Keratinocyte (primary cell): ENCODE data around the gene FANCC. TPM values are rescaled to one million over a fixed set of nuclear protein-coding genes. Genes with fewer than 3 reads are reported as not detected.

Source experiments
- DNase-seq: peaks from one replicate; pipeline ENCODE4 v3.0.0-alpha.2; 2011; ENCODE audit warnings: low read depth, missing footprints, low spot score
- FAIRE-seq: peaks from 2 replicates; lab custom pipeline; 2011; peaks lifted over from hg19 to GRCh38; lab: Jason Lieb, UNC
- H2AFZ ChIP-seq: 2 replicates; pipeline ENCODE4 v1.6.0; 2012; ENCODE audit warnings: low read length, control low read depth, inconsistent platforms; ENCODE audit not compliant: control insufficient read depth
- H3K27ac ChIP-seq: 2 replicates; pipeline ENCODE4 v1.5.1; 2011; ENCODE audit warnings: low read length; ENCODE audit not compliant: control insufficient read depth, insufficient read depth
- H3K27me3 ChIP-seq: 3 replicates; pipeline ENCODE4 v1.6.0; 2011; ENCODE audit warnings: low read length; ENCODE audit not compliant: control insufficient read depth, insufficient read depth; ENCODE audit errors: extremely low read depth
- H3K36me3 ChIP-seq, 2 experiments: 2 replicates in 1 of 2; 3 replicates in 1 of 2; pipeline ENCODE4 v1.5.1; 2011; ENCODE audit warnings: low read length in 2 of 2, mild to moderate bottlenecking in 1 of 2; ENCODE audit not compliant: control insufficient read depth in 2 of 2, insufficient read depth in 2 of 2; ENCODE audit errors: extremely low read depth in 1 of 2
- H3K4me1 ChIP-seq: 3 replicates; pipeline ENCODE4 v1.5.1; 2011; ENCODE audit warnings: low read length; ENCODE audit not compliant: control insufficient read depth, insufficient read depth; ENCODE audit errors: extremely low read depth
- H3K4me2 ChIP-seq: 3 replicates; pipeline ENCODE4 v1.6.0; 2011; ENCODE audit warnings: low read depth, low read length; ENCODE audit not compliant: control insufficient read depth, insufficient read depth; ENCODE audit errors: extremely low read depth
- H3K4me3 ChIP-seq, 3 experiments: fragments of 200-600 bp in 1 of 3; sonication (generic) in 1 of 3; 2 replicates in 2 of 3; 3 replicates in 1 of 3; pipeline ENCODE4 v1.5.1; 2011 to 2016; ENCODE audit warnings: low read length in 3 of 3, mild to moderate bottlenecking in 3 of 3, control low read depth in 2 of 3, inconsistent platforms in 1 of 3, low read depth in 1 of 3, mixed read lengths in 1 of 3, mixed run types in 1 of 3, moderate library complexity in 1 of 3; ENCODE audit not compliant: control insufficient read depth in 2 of 3, insufficient read depth in 2 of 3; ENCODE audit errors: extremely low read depth in 1 of 3
- H3K79me2 ChIP-seq: 2 replicates; pipeline ENCODE4 v1.6.0; 2012; ENCODE audit warnings: low read length; ENCODE audit not compliant: control insufficient read depth, insufficient read depth
- H3K9ac ChIP-seq: 3 replicates; pipeline ENCODE4 v1.6.0; 2011; ENCODE audit warnings: low read length; ENCODE audit not compliant: control insufficient read depth, insufficient read depth; ENCODE audit errors: extremely low read depth
- H3K9me1 ChIP-seq: 3 replicates; pipeline ENCODE4 v1.6.0; 2011; ENCODE audit warnings: low read length; ENCODE audit not compliant: control insufficient read depth, insufficient read depth; ENCODE audit errors: extremely low read depth
- H3K9me3 ChIP-seq: 2 replicates; pipeline ENCODE4 v1.5.1; 2012; ENCODE audit warnings: low read depth, low read length; ENCODE audit not compliant: control insufficient read depth
- H4K20me1 ChIP-seq: 3 replicates; pipeline ENCODE4 v1.6.0; 2011; ENCODE audit warnings: low read length; ENCODE audit not compliant: control insufficient read depth, insufficient read depth; ENCODE audit errors: extremely low read depth
- CTCF ChIP-seq, 3 experiments: IDR thresholded peaks in 1 of 3; conservative IDR thresholded peaks in 1 of 3; optimal IDR thresholded peaks in 1 of 3; 2 replicates in 2 of 3; 3 replicates in 1 of 3; pipeline versions ENCODE3 to v1.5.1; 2011; ENCODE audit warnings: low read length in 3 of 3, mild to moderate bottlenecking in 3 of 3, moderate library complexity in 2 of 3, control low read depth in 1 of 3, inconsistent platforms in 1 of 3; ENCODE audit not compliant: insufficient read depth in 2 of 3; ENCODE audit errors: extremely low read depth in 1 of 3
- EZH2 ChIP-seq: IDR thresholded peaks from one replicate; pipeline ENCODE4 v1.6.1; 2012; ENCODE audit warnings: inconsistent platforms, mild to moderate bottlenecking, low read length, moderate library complexity
- dilution Hi-C: fragments of 300-500 bp; cut with MboI; formaldehyde crosslinking; loops from one replicate; pipeline ENCODE4 v1.7.0; 2020; ENCODE audit warnings: low sequenced_read_pairs; ENCODE audit not compliant: extremely low pct_ligation_motif_present
- polyA plus RNA-seq, 5 experiments: library from polyadenylated mRNA; depleted of rRNA in 3 of 5; stranded (reverse) in 3 of 5; stranded (forward) in 1 of 5; unstranded in 1 of 5; fragments of >200 nt; gene quantifications; 1 replicate in 1 of 5; 2 replicates in 3 of 5; 3 replicates in 1 of 5; pipeline versions ENCODE4 v1.2.1 to v1.2.3, GENCODE V29; 2011 to 2012; ENCODE audit warnings: missing spikeins in 2 of 5, low read depth in 1 of 5, low replicate concordance in 1 of 5

Gene FANCC
- polyA plus RNA-seq, 1 donor (not counting 4 experiments of a cell fraction or from before 2014, with no cell fraction given) = 8.3 TPM

DNA sequence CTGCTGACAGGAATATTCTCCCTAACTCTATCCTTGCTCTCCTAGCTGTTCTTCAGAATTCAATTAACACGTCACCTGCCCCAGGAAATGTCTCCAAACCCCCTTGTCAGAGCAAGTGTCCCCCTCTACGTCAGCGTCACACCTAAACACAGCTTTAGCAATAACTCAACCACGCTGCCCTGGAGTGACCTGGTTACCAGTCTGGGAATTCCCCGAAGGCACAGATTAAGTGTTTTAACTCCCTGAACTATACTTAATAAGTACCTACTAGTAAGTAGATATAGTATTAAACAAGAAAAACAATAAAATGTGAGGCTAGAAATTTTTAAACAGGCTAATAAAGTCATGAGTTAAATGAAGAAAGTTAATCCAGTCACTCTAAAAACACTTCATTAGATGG is 78.4 kb downstream of the FANCC start:
- Histone ChIP-seq H3K4me1 (no peaks in the 10 kb centered on the region), H3K79me2 (no peaks in the 10 kb centered on the region), H4K20me1 (no peaks in the 10 kb centered on the region), H3K36me3 (peaks cover 0 to 3% of the 10 kb centered on the region in 2 experiments), H3K4me2 (no peak overlapping the region), H3K27me3 (no peaks in the 10 kb centered on the region), H2AFZ (no peak overlapping the region), H3K9me1 (no peaks in the 10 kb centered on the region), H3K27ac (no peak overlapping the region), H3K9ac (no peak overlapping the region), H3K9me3 (no peaks in the 10 kb centered on the region), H3K4me3 (no peak overlapping the region)
- no peak for TF ChIP-seq CTCF (optimal IDR thresholded peaks at IDR 0.05 in 1 of 3, IDR thresholded peaks at IDR 0.05 in 1 of 3, conservative IDR thresholded peaks at IDR 0.05 in 1 of 3; ENCODE audit: extremely low read depth in 1 of 3, insufficient read depth in 2 of 3, low read length in 3 of 3)
- TF ChIP-seq EZH2 = no peak
- dilution Hi-C loops = no loop called here
- FAIRE-seq = no peak
- no peak for DNase-seq

- DNase-seq (no peak), FAIRE-seq (no peak)
- Histone ChIP-seq H3K36me3 (peaks cover 0 to 3% of the 10 kb centered on the region in 2 experiments), H2AFZ (no peak overlapping the region), H3K79me2 (no peaks in the 10 kb centered on the region), H3K9me1 (no peaks in the 10 kb centered on the region), H3K27me3 (no peaks in the 10 kb centered on the region), H3K4me2 (no peak overlapping the region), H3K27ac (no peak overlapping the region), H3K9ac (no peak overlapping the region), H3K9me3 (no peaks in the 10 kb centered on the region), H4K20me1 (no peaks in the 10 kb centered on the region), H3K4me3 (no peak overlapping the region), H3K4me1 (no peaks in the 10 kb centered on the region)
- dilution Hi-C loops = no loop called here
- TF ChIP-seq CTCF (optimal IDR thresholded peaks at IDR 0.05 in 1 of 3, IDR thresholded peaks at IDR 0.05 in 1 of 3, conservative IDR thresholded peaks at IDR 0.05 in 1 of 3; ENCODE audit: extremely low read depth in 1 of 3, insufficient read depth in 2 of 3, low read length in 3 of 3) = no peak
- no peak for TF ChIP-seq EZH2
Measured at GRCh38 chr9:95237336-95237735, 80.2 kb downstream of the FANCC start.
